WTC11 (cell line): ENCODE results near the gene HSF5. TPM values are rescaled to one million over a fixed set of nuclear protein-coding genes. Genes with fewer than 3 reads are reported as not detected.

Experiments used
- ATAC-seq: fragments of 200-7000 bp; cut with Tn5 transposase; 2 replicates; pipeline ENCODE4 v1.10.0; 2021; ENCODE audit warnings: mild to moderate bottlenecking, moderate library complexity
- CTCF ChIA-PET: fragments of 300-600 bp; sonication (Branson Sonifier 250); formaldehyde crosslinking; loops from one replicate; lab custom pipeline; 2021; ENCODE audit warnings: antibody characterized with exemption; lab: Charles Lee
- POLR2A ChIA-PET: fragments of 350-600 bp; sonication (Branson Sonifier 250); formaldehyde crosslinking; loops from one replicate; lab custom pipeline; 2021; ENCODE audit warnings: antibody characterized with exemption; lab: Charles Lee
- DNase-seq: peaks from one replicate; pipeline ENCODE4 v3.0.0; 2021; ENCODE audit warnings: low spot score
- H3K27ac Mint-ChIP-seq: 2 replicates; pipeline ENCODE4 v1.8.0; 2021; ENCODE audit warnings: mixed read lengths
- H3K27me3 Mint-ChIP-seq: 2 replicates; pipeline ENCODE4 v1.8.0; 2021; ENCODE audit warnings: low read depth, mild to moderate bottlenecking, moderate library complexity, mixed read lengths
- H3K36me3 Mint-ChIP-seq: 2 replicates; pipeline ENCODE4 v1.8.0; 2021; ENCODE audit warnings: mixed read lengths
- H3K4me1 Mint-ChIP-seq: 2 replicates; pipeline ENCODE4 v1.8.0; 2022; ENCODE audit warnings: mixed read lengths
- H3K4me3 Mint-ChIP-seq: 2 replicates; pipeline ENCODE4 v1.8.0; 2021; ENCODE audit warnings: mild to moderate bottlenecking, moderate library complexity, mixed read lengths
- H3K9me3 Mint-ChIP-seq: 2 replicates; pipeline ENCODE4 v1.8.0; 2021; ENCODE audit warnings: mixed read lengths
- AR ChIP-seq: fragments of 250-450 bp; sonication (Bioruptor Pico); IDR thresholded peaks from 2 replicates; pipeline ENCODE4 v1.9.0; 2021; ENCODE audit warnings: mild to moderate bottlenecking
- CREB1 ChIP-seq: sonication (generic); formaldehyde crosslinking; IDR thresholded peaks from 2 replicates; pipeline ENCODE4 v1.8.0; 2023; ENCODE audit warnings: mild to moderate bottlenecking, missing genetic modification reagents
- ELF4 ChIP-seq: sonication (generic); formaldehyde crosslinking; IDR thresholded peaks from 2 replicates; pipeline ENCODE4 v1.8.1; 2022; ENCODE audit warnings: low read depth, mild to moderate bottlenecking, moderate library complexity, missing genetic modification reagents
- ESRRA ChIP-seq: sonication (generic); formaldehyde crosslinking; IDR thresholded peaks from 2 replicates; pipeline ENCODE4 v1.8.1; 2022; ENCODE audit warnings: mild to moderate bottlenecking, missing genetic modification reagents, borderline replicate concordance
- FOXK1 ChIP-seq: sonication (generic); formaldehyde crosslinking; IDR thresholded peaks from 2 replicates; pipeline ENCODE4 v1.8.0; 2022; ENCODE audit warnings: mild to moderate bottlenecking, moderate library complexity, missing genetic modification reagents
- FOXP1 ChIP-seq: sonication (generic); formaldehyde crosslinking; IDR thresholded peaks from 2 replicates; pipeline ENCODE4 v1.8.0; 2022; ENCODE audit warnings: missing genetic modification reagents, mild to moderate bottlenecking, moderate library complexity, borderline replicate concordance
- HMGXB4 ChIP-seq: sonication (generic); formaldehyde crosslinking; IDR thresholded peaks from 2 replicates; pipeline ENCODE4 v1.8.1; 2023; ENCODE audit warnings: mild to moderate bottlenecking, moderate library complexity, missing genetic modification reagents
- MXD4 ChIP-seq: fragments of 250-450 bp; sonication (Bioruptor Pico); IDR thresholded peaks from 2 replicates; pipeline ENCODE4 v1.8.0; 2021; ENCODE audit warnings: mild to moderate bottlenecking, moderate library complexity, borderline replicate concordance
- NFE2L1 ChIP-seq: sonication (generic); formaldehyde crosslinking; IDR thresholded peaks from 2 replicates; pipeline ENCODE4 v1.8.1; 2023; ENCODE audit warnings: missing genetic modification reagents
- NFYB ChIP-seq: sonication (generic); formaldehyde crosslinking; conservative IDR thresholded peaks from 2 replicates; pipeline ENCODE4 v1.8.0; 2022; ENCODE audit warnings: low read depth, missing genetic modification reagents
- NR2C2 ChIP-seq: sonication (generic); formaldehyde crosslinking; IDR thresholded peaks from 2 replicates; pipeline ENCODE4 v1.8.0; 2022; ENCODE audit warnings: mild to moderate bottlenecking, missing genetic modification reagents
- OVOL2 ChIP-seq: fragments of 250-450 bp; sonication (Bioruptor Pico); IDR thresholded peaks from 2 replicates; pipeline ENCODE4 v1.9.0; 2021; ENCODE audit warnings: mild to moderate bottlenecking, borderline replicate concordance
- RORB ChIP-seq: fragments of 250-450 bp; sonication (Bioruptor Pico); IDR thresholded peaks from 2 replicates; pipeline ENCODE4 v1.9.0; 2021; ENCODE audit warnings: mild to moderate bottlenecking
- SMAD4 ChIP-seq: sonication (generic); formaldehyde crosslinking; IDR thresholded peaks from 2 replicates; pipeline ENCODE4 v1.8.0; 2022; ENCODE audit warnings: mild to moderate bottlenecking, missing genetic modification reagents
- ZBTB21 ChIP-seq: sonication (generic); formaldehyde crosslinking; IDR thresholded peaks from 2 replicates; pipeline ENCODE4 v1.8.1; 2023; ENCODE audit warnings: mild to moderate bottlenecking, missing genetic modification reagents, borderline replicate concordance
- ZNF263 ChIP-seq: sonication (generic); formaldehyde crosslinking; IDR thresholded peaks from 2 replicates; pipeline ENCODE4 v1.8.1; 2022; ENCODE audit warnings: low read depth, mild to moderate bottlenecking, moderate library complexity, missing genetic modification reagents
- ZNF423 ChIP-seq: fragments of 250-450 bp; sonication (Bioruptor Pico); IDR thresholded peaks from 2 replicates; pipeline ENCODE4 v2.1.2; 2022; ENCODE audit warnings: mild to moderate bottlenecking, moderate library complexity
- total RNA-seq: library from RNA; stranded (reverse); gene quantifications from 3 replicates; pipeline ENCODE4 v1.2.3, GENCODE V29; 2021
- TF ChIP-seq, protein P1 (sequence below): sonication (generic); formaldehyde crosslinking; conservative IDR thresholded peaks from 2 replicates; pipeline ENCODE4 v1.8.1; 2023; ENCODE audit warnings: mild to moderate bottlenecking, low read depth, missing genetic modification reagents, moderate library complexity
- TF ChIP-seq, protein P2 (sequence below): sonication (generic); formaldehyde crosslinking; IDR thresholded peaks from 2 replicates; pipeline ENCODE4 v1.8.1; 2022; ENCODE audit warnings: missing genetic modification reagents, borderline replicate concordance
- TF ChIP-seq, protein P3 (sequence below): sonication (generic); formaldehyde crosslinking; IDR thresholded peaks from 2 replicates; pipeline ENCODE4 v1.8.1; 2023; ENCODE audit warnings: mild to moderate bottlenecking, missing genetic modification reagents

Gene HSF5
- total RNA-seq, 1 experiment from 2014 or later, result 0.09 TPM

DNA sequence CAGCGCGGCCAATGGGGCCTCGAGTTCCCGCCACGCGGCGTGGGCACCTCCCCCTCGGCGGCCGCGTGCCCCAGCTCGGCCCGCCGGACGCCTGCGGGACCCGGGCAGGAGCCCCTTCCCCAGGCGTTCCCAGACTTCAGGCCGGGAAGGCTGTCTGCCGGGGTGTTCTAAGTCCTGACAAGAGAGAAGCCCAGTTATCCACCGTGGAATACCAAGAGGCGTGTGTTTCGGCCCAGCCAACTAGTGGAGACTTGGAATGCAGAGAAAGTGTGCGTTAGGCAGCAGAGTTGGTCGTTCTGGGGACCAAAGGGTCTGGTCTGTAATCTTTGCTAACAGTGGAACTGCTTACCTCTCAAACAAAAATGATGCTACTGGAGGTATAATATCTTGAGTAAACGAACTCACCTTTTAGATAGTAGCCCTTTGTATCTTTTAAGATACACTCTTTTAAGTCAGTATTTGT is 251 bp upstream of the HSF5 start:
- H3K4me3 Mint-ChIP-seq, result no peak overlapping the region
- no peak for TF ChIP-seq OVOL2 (CRISPR knock-in tag)
- TF ChIP-seq ZNF423 (CRISPR knock-in tag), result no peak
- TF ChIP-seq SMAD4 (CRISPR knock-in tag), result no peak
- TF ChIP-seq RORB (CRISPR knock-in tag), result no peak
- TF ChIP-seq, protein P1, sequence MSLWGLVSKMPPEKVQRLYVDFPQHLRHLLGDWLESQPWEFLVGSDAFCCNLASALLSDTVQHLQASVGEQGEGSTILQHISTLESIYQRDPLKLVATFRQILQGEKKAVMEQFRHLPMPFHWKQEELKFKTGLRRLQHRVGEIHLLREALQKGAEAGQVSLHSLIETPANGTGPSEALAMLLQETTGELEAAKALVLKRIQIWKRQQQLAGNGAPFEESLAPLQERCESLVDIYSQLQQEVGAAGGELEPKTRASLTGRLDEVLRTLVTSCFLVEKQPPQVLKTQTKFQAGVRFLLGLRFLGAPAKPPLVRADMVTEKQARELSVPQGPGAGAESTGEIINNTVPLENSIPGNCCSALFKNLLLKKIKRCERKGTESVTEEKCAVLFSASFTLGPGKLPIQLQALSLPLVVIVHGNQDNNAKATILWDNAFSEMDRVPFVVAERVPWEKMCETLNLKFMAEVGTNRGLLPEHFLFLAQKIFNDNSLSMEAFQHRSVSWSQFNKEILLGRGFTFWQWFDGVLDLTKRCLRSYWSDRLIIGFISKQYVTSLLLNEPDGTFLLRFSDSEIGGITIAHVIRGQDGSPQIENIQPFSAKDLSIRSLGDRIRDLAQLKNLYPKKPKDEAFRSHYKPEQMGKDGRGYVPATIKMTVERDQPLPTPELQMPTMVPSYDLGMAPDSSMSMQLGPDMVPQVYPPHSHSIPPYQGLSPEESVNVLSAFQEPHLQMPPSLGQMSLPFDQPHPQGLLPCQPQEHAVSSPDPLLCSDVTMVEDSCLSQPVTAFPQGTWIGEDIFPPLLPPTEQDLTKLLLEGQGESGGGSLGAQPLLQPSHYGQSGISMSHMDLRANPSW (CRISPR knock-in tag), result no peak
- TF ChIP-seq CREB1 (CRISPR knock-in tag), result no peak
- no peak for TF ChIP-seq ELF4 (CRISPR knock-in tag)
- TF ChIP-seq, all 79 proteins: peak for 0
- Mint-ChIP-seq H3K27me3 (peaks cover 21% of the 10 kb centered on the region), H3K4me1 (no peaks in the 10 kb centered on the region), H3K36me3 (peaks cover 45% of the 10 kb centered on the region), H3K9me3 (no peaks in the 10 kb centered on the region), H3K27ac (no peak overlapping the region)
- no peak for DNase-seq
- ChIA-PET POLR2A (interaction anchor here (0.6 kb wide), 1 partner anchor 12 kb away, joined by 3 read pairs; no protein-coding TSS in a partner anchor), CTCF (interaction anchor here (0.7 to 1.5 kb wide), 12 partner anchors 16 to 289 kb away, joined by 3 to 10 read pairs (median 4); partner anchors contain the start of gene MTMR4)
- no peak for ATAC-seq

DNA sequence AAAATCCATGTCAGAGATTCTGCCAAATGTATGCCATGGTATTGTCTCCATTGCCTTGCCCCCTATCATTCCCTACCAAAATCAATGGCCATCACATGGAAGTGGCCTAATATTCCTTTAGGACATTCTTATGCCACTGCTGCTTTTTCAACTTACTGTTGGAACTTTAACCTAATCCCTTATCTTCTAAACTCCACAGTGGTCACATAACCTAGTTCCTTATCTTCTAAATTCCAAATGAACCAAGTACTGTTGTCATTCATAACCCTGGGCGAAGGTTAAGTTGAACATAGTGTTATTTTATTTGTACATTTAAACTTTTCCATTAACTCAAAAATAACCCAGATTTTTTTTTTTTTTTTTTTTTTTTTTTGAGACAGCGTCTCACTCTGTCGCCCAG is 3.6 kb downstream of the HSF5 start:
- ATAC-seq (no peak), DNase-seq (no peak)
- H3K9me3 Mint-ChIP-seq, result no peaks in the 10 kb centered on the region
- H3K27me3 Mint-ChIP-seq, result peaks cover 21% of the 10 kb centered on the region
- H3K36me3 Mint-ChIP-seq, result peaks cover 11% of the 10 kb centered on the region
- ChIA-PET CTCF (no interaction called here), POLR2A (no interaction called here)
- H3K4me3 Mint-ChIP-seq, result no peak overlapping the region
- H3K4me1 Mint-ChIP-seq, result no peaks in the 10 kb centered on the region
- H3K27ac Mint-ChIP-seq, result no peak overlapping the region
- no peak for TF ChIP-seq FOXP1 (CRISPR knock-in tag)
- TF ChIP-seq ZBTB21 (CRISPR knock-in tag), result no peak
- TF ChIP-seq, protein P2, sequence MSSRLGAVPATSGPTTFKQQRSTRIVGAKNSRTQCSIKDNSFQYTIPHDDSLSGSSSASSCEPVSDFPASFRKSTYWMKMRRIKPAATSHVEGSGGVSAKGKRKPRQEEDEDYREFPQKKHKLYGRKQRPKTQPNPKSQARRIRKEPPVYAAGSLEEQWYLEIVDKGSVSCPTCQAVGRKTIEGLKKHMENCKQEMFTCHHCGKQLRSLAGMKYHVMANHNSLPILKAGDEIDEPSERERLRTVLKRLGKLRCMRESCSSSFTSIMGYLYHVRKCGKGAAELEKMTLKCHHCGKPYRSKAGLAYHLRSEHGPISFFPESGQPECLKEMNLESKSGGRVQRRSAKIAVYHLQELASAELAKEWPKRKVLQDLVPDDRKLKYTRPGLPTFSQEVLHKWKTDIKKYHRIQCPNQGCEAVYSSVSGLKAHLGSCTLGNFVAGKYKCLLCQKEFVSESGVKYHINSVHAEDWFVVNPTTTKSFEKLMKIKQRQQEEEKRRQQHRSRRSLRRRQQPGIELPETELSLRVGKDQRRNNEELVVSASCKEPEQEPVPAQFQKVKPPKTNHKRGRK (CRISPR knock-in tag), result no peak
- no peak for TF ChIP-seq OVOL2 (CRISPR knock-in tag)
- no peak for TF ChIP-seq ZNF263 (CRISPR knock-in tag)
- TF ChIP-seq NFYB, result no peak
- no peak for TF ChIP-seq HMGXB4 (CRISPR knock-in tag)
- no peak for TF ChIP-seq MXD4 (CRISPR knock-in tag)
- TF ChIP-seq, protein P3, sequence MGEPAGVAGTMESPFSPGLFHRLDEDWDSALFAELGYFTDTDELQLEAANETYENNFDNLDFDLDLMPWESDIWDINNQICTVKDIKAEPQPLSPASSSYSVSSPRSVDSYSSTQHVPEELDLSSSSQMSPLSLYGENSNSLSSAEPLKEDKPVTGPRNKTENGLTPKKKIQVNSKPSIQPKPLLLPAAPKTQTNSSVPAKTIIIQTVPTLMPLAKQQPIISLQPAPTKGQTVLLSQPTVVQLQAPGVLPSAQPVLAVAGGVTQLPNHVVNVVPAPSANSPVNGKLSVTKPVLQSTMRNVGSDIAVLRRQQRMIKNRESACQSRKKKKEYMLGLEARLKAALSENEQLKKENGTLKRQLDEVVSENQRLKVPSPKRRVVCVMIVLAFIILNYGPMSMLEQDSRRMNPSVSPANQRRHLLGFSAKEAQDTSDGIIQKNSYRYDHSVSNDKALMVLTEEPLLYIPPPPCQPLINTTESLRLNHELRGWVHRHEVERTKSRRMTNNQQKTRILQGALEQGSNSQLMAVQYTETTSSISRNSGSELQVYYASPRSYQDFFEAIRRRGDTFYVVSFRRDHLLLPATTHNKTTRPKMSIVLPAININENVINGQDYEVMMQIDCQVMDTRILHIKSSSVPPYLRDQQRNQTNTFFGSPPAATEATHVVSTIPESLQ, result no peak
- TF ChIP-seq ELF4 (CRISPR knock-in tag), result no peak
- TF ChIP-seq NFE2L1 (CRISPR knock-in tag), result no peak
- no peak for TF ChIP-seq NR2C2 (CRISPR knock-in tag)
- TF ChIP-seq FOXK1 (CRISPR knock-in tag), result no peak
- TF ChIP-seq AR (CRISPR knock-in tag), result no peak
- no peak for TF ChIP-seq ESRRA
